H1 (cell line): ENCODE data around the gene LRTM2. TPM values are rescaled to one million over a fixed set of nuclear protein-coding genes. Genes with fewer than 3 reads are reported as not detected.

ENCODE experiments used
- CTCF ChIA-PET: fragments of 300-600 bp; sonication (Branson Sonifier 250); formaldehyde crosslinking; loops from one replicate; lab custom pipeline; 2021; ENCODE audit not compliant: partially characterized antibody; lab: Charles Lee
- POLR2A ChIA-PET: fragments of 300-600 bp; sonication (Branson Sonifier 250); formaldehyde crosslinking; loops from one replicate; lab custom pipeline; 2021; ENCODE audit warnings: inconsistent platforms; ENCODE audit not compliant: partially characterized antibody; lab: Charles Lee
- DNase-seq, 2 experiments: peaks; one replicate each; pipeline versions ENCODE4 v3.0.0 to v3.0.0-alpha.2; 2010 to 2022; ENCODE audit warnings: low spot score in 2 of 2, low read depth in 1 of 2, mixed read lengths in 1 of 2
- FAIRE-seq: peaks from 2 replicates; lab custom pipeline; 2011; peaks lifted over from hg19 to GRCh38; lab: Jason Lieb, UNC
- H2AFZ ChIP-seq: 2 replicates; pipeline ENCODE4 v1.8.1; 2012; ENCODE audit warnings: low read length, inconsistent platforms
- H2AK5ac ChIP-seq: 2 replicates; pipeline ENCODE4 v1.6.1; 2013; ENCODE audit warnings: low read depth, low read length
- H2BK120ac ChIP-seq: replicated peaks from 2 replicates; pipeline ENCODE3; 2013; ENCODE audit warnings: low read depth, low read length, inconsistent platforms
- H2BK12ac ChIP-seq: 2 replicates; pipeline ENCODE4 v1.6.1; 2013; ENCODE audit warnings: low read depth, low read length
- H2BK15ac ChIP-seq: 2 replicates; pipeline ENCODE4 v1.6.1; 2013; ENCODE audit warnings: low read length
- H2BK20ac ChIP-seq: 2 replicates; pipeline ENCODE4 v1.6.1; 2013; ENCODE audit warnings: low read length
- H2BK5ac ChIP-seq: 2 replicates; pipeline ENCODE4 v1.6.1; 2013; ENCODE audit warnings: low read depth, low read length
- H3K14ac ChIP-seq: 2 replicates; pipeline ENCODE4 v1.6.1; 2013; ENCODE audit warnings: inconsistent platforms; ENCODE audit not compliant: insufficient read length
- H3K18ac ChIP-seq: 2 replicates; pipeline ENCODE4 v1.6.1; 2013; ENCODE audit warnings: low read length; ENCODE audit errors: extremely low read depth
- H3K23ac ChIP-seq: 2 replicates; pipeline ENCODE4 v1.6.1; 2013; ENCODE audit warnings: inconsistent platforms; ENCODE audit not compliant: insufficient read length
- H3K23me2 ChIP-seq: 2 replicates; pipeline ENCODE4 v1.6.1; 2013; ENCODE audit warnings: low read depth, low read length
- H3K27ac ChIP-seq: 2 replicates; pipeline ENCODE4 v1.6.1; 2011; ENCODE audit warnings: low read depth, low read length, inconsistent platforms
- H3K27me3 ChIP-seq, 4 experiments: replicated peaks in 1 of 4; 1 replicate in 1 of 4; 2 replicates in 3 of 4; pipeline versions ENCODE4 v1.6.1 to v1.8.1; 2011 to 2013; ENCODE audit warnings: low read length in 3 of 4, mild to moderate bottlenecking in 3 of 4, inconsistent platforms in 2 of 4, mixed read lengths in 2 of 4, moderate library complexity in 1 of 4; ENCODE audit not compliant: control insufficient read depth in 3 of 4, insufficient read depth in 3 of 4; ENCODE audit errors: extremely low read depth in 1 of 4
- H3K36me3 ChIP-seq, 4 experiments: 2 replicates each; pipeline versions ENCODE4 v1.6.1 to v1.8.1; 2011 to 2013; ENCODE audit warnings: mild to moderate bottlenecking in 4 of 4, low read length in 3 of 4, moderate library complexity in 2 of 4, control low read depth in 1 of 4, inconsistent platforms in 1 of 4; ENCODE audit not compliant: insufficient read depth in 4 of 4, control insufficient read depth in 2 of 4
- H3K4ac ChIP-seq: replicated peaks from 2 replicates; pipeline ENCODE3; 2013; ENCODE audit warnings: low read length, low read depth, mixed read lengths, inconsistent platforms; ENCODE audit not compliant: insufficient read length
- H3K4me1 ChIP-seq, 4 experiments: replicated peaks in 1 of 4; 1 replicate in 1 of 4; 2 replicates in 3 of 4; pipeline versions ENCODE4 v1.6.1 to v1.8.1; 2011 to 2013; ENCODE audit warnings: low read length in 3 of 4, inconsistent platforms in 2 of 4, mixed read lengths in 1 of 4; ENCODE audit not compliant: insufficient read depth in 4 of 4, control insufficient read depth in 3 of 4
- H3K4me2 ChIP-seq, 2 experiments: 2 replicates each; pipeline versions ENCODE4 v1.6.1 to v1.8.1; 2011 to 2013; ENCODE audit warnings: low read depth in 2 of 2, low read length in 2 of 2, control low read depth in 1 of 2, inconsistent platforms in 1 of 2, mild to moderate bottlenecking in 1 of 2; ENCODE audit not compliant: insufficient read depth in 1 of 2
- H3K4me3 ChIP-seq, 4 experiments: fragments of 200-600, 300-600 bp in 1 of 4; sonication (generic), shearing (Covaris generic), sonication (Bioruptor Twin) in 1 of 4; 2 replicates each; pipeline versions ENCODE4 v1.5.1 to v1.8.1; 2011 to 2016; ENCODE audit warnings: low read length in 4 of 4, low read depth in 3 of 4, control low read depth in 2 of 4, inconsistent platforms in 2 of 4, mild to moderate bottlenecking in 2 of 4, mixed read lengths in 1 of 4, moderate library complexity in 1 of 4; ENCODE audit not compliant: insufficient read depth in 2 of 4; ENCODE audit errors: extremely low read depth in 1 of 4
- H3K56ac ChIP-seq: replicated peaks from 2 replicates; pipeline ENCODE3; 2013; ENCODE audit warnings: low read depth, mild to moderate bottlenecking, mixed read lengths, low read length, inconsistent platforms; ENCODE audit not compliant: insufficient read length
- H3K79me1 ChIP-seq: 2 replicates; pipeline ENCODE4 v1.6.1; 2013; ENCODE audit warnings: low read depth, low read length, control low read depth
- H3K79me2 ChIP-seq, 2 experiments: 2 replicates each; pipeline versions ENCODE4 v1.6.1 to v1.8.1; 2012 to 2013; ENCODE audit warnings: low read length in 2 of 2, mild to moderate bottlenecking in 2 of 2, inconsistent platforms in 1 of 2; ENCODE audit not compliant: insufficient read depth in 2 of 2, control insufficient read depth in 1 of 2
- H3K9ac ChIP-seq, 4 experiments: replicated peaks in 1 of 4; 1 replicate in 1 of 4; 2 replicates in 3 of 4; pipeline versions ENCODE4 v1.6.1 to v1.8.1; 2011 to 2013; ENCODE audit warnings: low read depth in 3 of 4, low read length in 3 of 4, control low read depth in 2 of 4, mild to moderate bottlenecking in 2 of 4, moderate library complexity in 2 of 4, inconsistent platforms in 1 of 4; ENCODE audit errors: extremely low read depth in 1 of 4
- H3K9me3 ChIP-seq, 2 experiments: 2 replicates each; pipeline versions ENCODE4 v1.6.1 to v1.8.1; 2012 to 2013; ENCODE audit warnings: mild to moderate bottlenecking in 2 of 2, moderate library complexity in 2 of 2, control low read depth in 1 of 2, inconsistent platforms in 1 of 2, low read depth in 1 of 2, low read length in 1 of 2, mixed read lengths in 1 of 2; ENCODE audit not compliant: insufficient read depth in 2 of 2
- H4K20me1 ChIP-seq, 2 experiments: replicated peaks in 1 of 2; 2 replicates each; pipeline versions ENCODE3 to v1.8.1; 2011 to 2013; ENCODE audit warnings: inconsistent platforms in 2 of 2, low read length in 2 of 2, mild to moderate bottlenecking in 1 of 2; ENCODE audit not compliant: insufficient read depth in 2 of 2, control insufficient read depth in 1 of 2
- H4K5ac ChIP-seq: 2 replicates; pipeline ENCODE4 v1.6.1; 2013; ENCODE audit warnings: low read length, low read depth, mixed read lengths, inconsistent platforms; ENCODE audit not compliant: insufficient read length
- H4K8ac ChIP-seq: 2 replicates; pipeline ENCODE4 v1.8.0; 2013; ENCODE audit warnings: mild to moderate bottlenecking, moderate library complexity, low read length, inconsistent platforms; ENCODE audit not compliant: insufficient read depth; ENCODE audit errors: extremely low read depth
- H4K91ac ChIP-seq: replicated peaks from 2 replicates; pipeline ENCODE3; 2013; ENCODE audit warnings: low read length, mixed read lengths, inconsistent platforms; ENCODE audit not compliant: insufficient read length
- POLR2A ChIP-seq, 2 experiments: IDR thresholded peaks; 1 replicate in 1 of 2; 2 replicates in 1 of 2; pipeline ENCODE4 v1.6.1; 2011; ENCODE audit warnings: low read depth in 2 of 2, low read length in 2 of 2, mild to moderate bottlenecking in 2 of 2; ENCODE audit errors: control extremely low read depth in 1 of 2
- SIRT6 ChIP-seq: IDR thresholded peaks from one replicate; pipeline ENCODE4 v1.7.1; 2012; ENCODE audit warnings: low read length, inconsistent platforms
- SIX5 ChIP-seq: IDR thresholded peaks from 2 replicates; pipeline ENCODE4 v1.6.1; 2011; ENCODE audit warnings: mild to moderate bottlenecking, low read depth, low read length
- SP1 ChIP-seq: IDR thresholded peaks from 2 replicates; pipeline ENCODE4 v1.6.1; 2011; ENCODE audit warnings: low read depth, low read length
- WGBS, 2 experiments: shearing (Covaris generic) in 1 of 2; methylation state at CpG; one replicate each; pipeline versions ENCODE4 v1.1.6 to v1.1.7; 2013 to 2015; ENCODE audit warnings: low lambda C conversion rate in 2 of 2, mixed read lengths in 2 of 2, inconsistent platforms in 1 of 2, low coverage in 1 of 2, missing lambda C conversion rate in 1 of 2; ENCODE audit not compliant: insufficient replicate concordance in 2 of 2, insufficient coverage in 1 of 2, insufficient read length in 1 of 2; ENCODE audit errors: extremely low coverage in 1 of 2, missing lambda C conversion rate in 1 of 2; 5-methylcytosine and 5-hydroxymethylcytosine counted together
- polyA plus RNA-seq, 7 experiments: library from polyadenylated mRNA; depleted of rRNA in 3 of 7; stranded (reverse) in 5 of 7; unstranded in 2 of 7; fragments of >200 nt in 5 of 7; fragments of 200-250 nt in 2 of 7; gene quantifications; 1 replicate in 5 of 7; 2 replicates in 1 of 7; 4 replicates in 1 of 7; pipeline versions ENCODE4 v1.2.1 to v1.2.3, GENCODE V29; 2011 to 2013; ENCODE audit warnings: missing spikeins in 2 of 7, mixed read lengths in 2 of 7
- total RNA-seq: library from RNA; stranded (reverse); fragmentation: NEBNext Ultra II Directional; extraction: Animal tissue kit (Norgen Biotek cat#: 25700); gene quantifications from 2 replicates; pipeline ENCODE4 v1.2.1, GENCODE V29; 2021

LRTM2 gene
- total and polyA plus RNA-seq, 2 of the 8 experiments (the other 6 are each of a cell fraction or from before 2014, with no cell fraction given) = 0.06 TPM; not detected in 1

DNA sequence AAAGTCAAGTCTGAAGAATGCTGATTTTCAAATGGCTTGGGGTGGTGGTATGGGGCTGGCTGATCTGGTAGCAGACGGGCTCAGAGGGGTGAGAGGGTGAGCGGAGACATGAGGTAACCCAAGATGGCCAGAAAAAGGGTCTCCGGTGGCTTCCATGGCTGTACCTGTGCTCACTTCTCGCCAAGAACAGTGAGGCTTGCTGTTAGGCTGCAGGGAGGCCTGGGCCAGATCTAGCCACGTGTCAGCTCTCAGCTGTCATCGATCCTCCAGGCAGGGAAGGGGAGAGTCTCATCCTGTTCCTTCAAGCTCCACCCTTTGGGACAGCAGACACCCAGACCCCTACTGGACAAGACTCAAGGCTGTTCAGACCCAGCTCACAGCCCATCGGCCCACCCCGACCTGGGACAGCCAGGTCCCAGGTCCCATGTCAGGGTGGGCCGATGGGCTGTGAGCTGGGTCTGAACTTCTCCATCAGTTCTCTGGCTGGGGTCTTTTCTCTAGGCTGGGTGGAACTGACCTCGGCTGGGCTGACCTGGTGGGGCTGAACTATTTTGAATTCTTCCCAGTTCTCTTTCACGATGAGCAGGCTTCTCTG is 9.0 kb downstream of the LRTM2 start:
- Histone ChIP-seq H2AK5ac (no peak overlapping the region), H2AFZ (no peak overlapping the region), H3K9ac (no peak overlapping the region), H2BK5ac (no peak overlapping the region), H3K4ac (no peak overlapping the region), H3K23me2 (peaks cover 3% of the 10 kb centered on the region; the same call in 1 of the 2 replicates), H3K14ac (no peak overlapping the region), H4K8ac (no peak overlapping the region), H3K27ac (no peak overlapping the region), H3K27me3 (peaks cover 0 to 5% (median 2%) of the 10 kb centered on the region in 4 experiments; a peak in 3 of 7 replicates), H4K20me1 (peaks cover 0 to 4% of the 10 kb centered on the region in 2 experiments), H2BK15ac (no peak overlapping the region), H3K23ac (no peak overlapping the region), H3K18ac (no peak overlapping the region), H3K56ac (no peak overlapping the region), H3K4me1 (peaks cover 0 to 8% (median 6%) of the 10 kb centered on the region in 4 experiments; a peak in 5 of 7 replicates), H2BK120ac (no peak overlapping the region), H3K79me1 (no peaks in the 10 kb centered on the region; the same call in 1 of the 2 replicates), H3K4me3 (no peak overlapping the region), H3K9me3 (no peaks in the 10 kb centered on the region), H3K36me3 (no peaks in the 10 kb centered on the region), H3K4me2 (no peak overlapping the region), H4K5ac (no peak overlapping the region), H3K79me2 (no peaks in the 10 kb centered on the region), H2BK12ac (no peak overlapping the region), H2BK20ac (no peak overlapping the region), H4K91ac (no peak overlapping the region)
- no peak for FAIRE-seq
- no peak for DNase-seq
- CTCF ChIA-PET = interaction anchor here (0.7 to 3.9 kb wide), 5 partner anchors 14 to 110 kb away, joined by 3 to 20 read pairs (median 4); no protein-coding TSS in a partner anchor
- POLR2A ChIA-PET = no interaction called here
- 86% methylated on average over 11 of the region's 11 CpGs; no CpG with 5 or more reads in 1 of the 2 experiments for WGBS, 2 experiments
- TF ChIP-seq POLR2A (IDR thresholded peaks at IDR 0.05; ENCODE audit: control extremely low read depth in 1 of 2, low read depth in 2 of 2, low read length in 2 of 2) (no peak), SIX5 (no peak), SIRT6 (no peak), SP1 (no peak)
